Central memory CD4-positive, alpha-beta T cell (primary cell): ENCODE data around the gene ANP32B.

Source experiments
- DNase-seq: peaks from one replicate; pipeline ENCODE4 v3.0.0; 2022

Gene ANP32B

DNA sequence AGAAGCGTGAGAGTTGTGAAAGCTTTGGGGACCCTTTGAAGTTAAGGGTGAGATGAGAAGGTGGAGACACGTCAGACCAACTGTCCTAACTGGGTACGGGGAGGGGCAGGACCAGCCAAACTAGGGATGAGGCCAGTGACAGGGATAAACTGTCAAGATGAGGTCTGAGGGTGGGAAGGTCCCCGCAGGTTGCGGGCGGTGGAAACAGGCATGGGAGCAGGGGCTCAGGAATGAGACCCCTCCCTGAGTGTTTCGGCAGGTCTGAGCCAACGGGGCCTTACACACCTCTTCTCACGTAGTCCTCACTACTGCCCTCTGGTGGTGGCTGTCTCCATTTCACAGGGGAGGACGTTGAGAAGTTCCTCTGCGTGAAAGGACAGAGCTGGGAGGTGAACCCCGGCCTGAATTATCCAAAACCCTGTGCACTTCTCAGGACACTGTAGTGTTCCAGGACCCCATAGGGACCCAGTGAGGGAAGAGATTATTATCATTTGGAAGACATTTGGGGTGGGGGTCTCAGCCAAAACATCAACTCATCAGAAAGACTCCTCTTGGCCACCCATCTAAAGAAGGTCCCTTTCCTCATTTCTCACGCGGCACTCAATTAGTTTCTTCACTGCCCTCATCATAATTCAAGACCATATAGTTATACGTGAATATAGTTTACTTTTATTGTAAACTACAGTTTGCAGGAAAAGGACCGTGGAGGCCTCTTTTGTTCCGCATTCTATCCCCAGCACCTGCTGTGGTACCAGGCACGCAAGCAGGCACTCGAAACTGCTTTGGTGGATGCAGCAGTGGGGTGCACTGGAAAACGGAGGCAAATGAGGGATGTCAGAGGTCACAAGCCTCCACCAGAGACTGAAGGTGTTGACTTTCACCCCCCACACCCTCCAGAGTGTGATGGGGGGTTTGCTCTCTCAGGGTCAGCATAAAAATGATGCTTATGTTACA, 51.7 kb downstream of the ANP32B start:
- DNase-seq: peak; percentile 80

DNA sequence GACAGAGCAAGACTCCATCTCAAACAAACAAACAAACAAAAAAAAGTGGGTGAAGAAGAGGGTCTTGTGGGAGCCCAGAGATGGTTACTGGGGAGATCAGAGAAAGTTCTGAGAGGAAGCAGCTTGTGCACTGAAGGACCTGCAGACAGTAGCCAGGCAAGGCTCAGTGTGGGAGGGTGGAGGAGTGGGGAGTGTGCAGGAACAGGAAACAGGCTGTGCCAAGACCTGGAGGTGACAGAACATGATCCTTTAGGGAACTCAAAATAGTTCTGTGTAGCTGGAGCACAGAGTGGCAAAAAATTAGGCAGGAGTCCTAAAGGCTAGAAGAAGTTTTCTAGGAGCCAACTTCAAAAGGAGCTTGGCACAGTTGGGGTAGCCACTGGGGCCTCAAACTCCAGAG, 54.2 kb downstream of the ANP32B start:
- no peak for DNase-seq

- DNase-seq: no peak
Measured at GRCh38 chr9:98038958-98039357, 55.8 kb downstream of the ANP32B start.

DNA sequence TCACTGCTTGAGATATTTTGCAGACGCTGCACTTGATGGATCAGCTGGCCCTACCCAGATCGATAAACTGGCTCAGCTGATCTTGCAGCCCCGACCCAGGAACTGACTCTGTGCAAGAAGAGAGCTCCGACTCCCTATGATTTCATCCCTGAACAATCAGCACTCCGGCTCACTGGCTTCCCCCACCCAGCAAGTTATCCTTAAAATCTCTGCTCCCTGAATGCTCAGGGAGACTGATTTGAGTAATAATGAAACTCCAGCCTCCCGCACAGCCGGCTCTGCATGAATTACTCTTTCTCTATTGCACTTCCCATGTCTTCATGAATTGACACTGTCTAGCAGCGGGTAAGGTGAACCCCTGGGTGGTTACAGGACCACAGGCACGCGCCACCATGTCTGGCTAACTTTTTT, 56.5 kb downstream of the ANP32B start:
- DNase-seq: no peak

DNA sequence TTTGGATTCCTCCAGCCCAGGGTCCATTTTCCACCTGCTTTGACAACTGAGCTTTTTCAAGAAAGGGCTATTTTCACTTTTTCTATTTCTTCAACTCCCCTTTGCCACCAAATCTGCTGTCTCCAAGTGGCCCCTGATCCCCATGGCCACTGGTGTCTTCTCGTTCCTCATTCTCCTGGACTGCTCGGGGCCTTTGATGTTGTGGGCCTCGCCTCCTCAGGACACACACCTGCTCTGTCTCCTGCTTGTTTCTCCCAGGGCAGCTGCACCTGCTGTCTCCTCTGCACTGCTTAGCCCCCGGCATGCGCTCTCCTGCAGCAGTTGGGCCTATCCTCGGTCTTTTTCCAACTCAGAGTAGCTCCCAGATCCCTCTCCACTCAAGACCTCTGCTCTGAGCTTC, 57.1 kb downstream of the ANP32B start:
- no peak for DNase-seq

GRCh38 chr9:98043915-98044314, 60.8 kb downstream of the ANP32B start:
- no peak for DNase-seq

- DNase-seq: peak; percentile 73
Measured at GRCh38 chr9:98045234-98046179, 62.4 kb downstream of the ANP32B start.

DNA sequence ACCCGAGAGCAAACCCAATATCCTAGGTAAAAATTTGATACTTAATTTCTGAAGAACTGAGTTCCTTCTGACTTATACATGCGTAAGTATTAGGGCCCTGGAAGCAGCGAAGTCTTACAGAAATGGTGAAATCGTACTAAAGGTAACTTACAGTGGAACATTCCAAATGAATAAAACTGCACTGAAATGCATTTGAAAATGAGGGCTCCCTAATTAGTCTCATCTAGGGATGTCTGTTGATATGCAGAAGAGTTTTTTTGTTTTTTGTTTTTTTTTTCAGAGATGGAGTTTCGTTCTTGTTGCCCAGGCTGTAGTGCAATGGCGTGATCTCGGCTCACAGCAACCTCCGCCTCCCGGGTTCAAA, 63.0 kb downstream of the ANP32B start:
- no peak for DNase-seq

DNA sequence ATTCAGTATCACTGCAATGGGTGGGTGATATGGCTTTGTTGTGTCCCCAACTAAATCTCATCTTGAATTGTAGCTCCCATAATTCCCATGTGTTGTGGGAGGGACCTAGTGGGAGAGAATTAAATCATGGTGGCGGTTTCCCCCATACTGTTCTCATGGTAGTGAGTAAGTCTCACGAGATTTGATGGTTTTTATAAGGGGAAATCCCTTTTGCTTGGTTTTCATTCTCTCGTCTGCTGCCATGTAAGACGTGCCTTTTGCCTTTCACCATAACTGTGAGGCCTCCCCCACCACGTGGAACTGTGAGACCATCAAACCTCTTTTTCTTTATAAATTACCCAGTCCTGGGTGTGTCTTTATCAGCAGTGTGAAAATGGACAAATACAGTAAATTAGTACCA, 63.9 kb downstream of the ANP32B start:
- DNase-seq: no peak

DNA sequence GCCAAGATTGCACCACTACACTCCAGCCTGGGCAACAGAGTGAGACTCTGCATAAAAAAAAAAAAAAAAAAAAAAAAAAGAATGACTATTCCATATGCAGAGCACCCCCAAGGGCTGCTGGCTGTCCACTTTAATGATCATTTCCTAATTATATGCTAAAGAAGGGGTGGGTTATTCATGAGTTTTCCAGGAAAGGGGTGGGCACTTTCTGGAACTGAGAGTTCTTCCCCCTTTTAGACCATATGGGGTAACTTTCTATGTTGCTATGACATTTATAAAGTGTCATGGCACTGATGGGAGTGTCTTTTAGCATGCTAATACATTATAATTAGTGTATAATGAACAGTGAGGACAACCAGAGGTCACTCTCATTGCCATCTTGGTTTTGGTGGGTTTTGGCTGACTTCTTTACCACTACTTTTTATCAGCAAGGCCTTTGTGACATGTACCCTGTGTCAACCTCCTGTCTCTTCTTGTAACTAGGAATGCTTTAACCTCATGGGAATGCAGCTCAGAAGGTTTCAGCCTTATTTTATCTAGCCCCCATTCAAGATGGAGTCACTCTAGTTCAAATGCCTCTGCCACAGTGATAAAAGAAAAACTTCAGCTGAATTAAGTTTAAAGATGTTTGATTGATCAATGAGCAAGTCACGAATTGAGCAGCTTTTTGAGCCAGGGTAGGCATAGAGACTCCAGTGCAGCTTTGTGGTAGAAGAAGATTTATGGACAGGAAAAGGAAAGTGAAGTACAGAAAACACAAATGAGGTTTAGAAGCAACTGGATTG, 66.3 kb downstream of the ANP32B start:
- DNase-seq: no peak

DNA sequence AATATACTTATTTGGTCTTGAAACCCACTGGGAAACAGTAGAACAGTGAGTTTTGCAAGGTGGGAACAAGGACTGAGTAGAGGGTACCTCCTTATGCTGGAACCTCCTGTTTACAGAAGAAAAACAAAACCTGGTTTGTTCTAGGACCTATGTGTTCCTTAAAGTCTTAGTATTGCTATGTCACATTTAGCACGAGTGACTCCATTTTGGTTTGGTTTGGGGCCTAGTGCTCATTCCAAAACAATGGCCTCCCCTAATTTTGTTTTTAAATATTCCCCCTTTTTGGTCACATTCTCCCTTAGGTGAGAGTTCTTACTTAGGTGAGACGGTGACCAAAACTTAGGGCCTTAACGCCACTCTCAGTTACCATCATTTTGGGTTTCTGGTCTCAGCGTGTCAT, 67.2 kb downstream of the ANP32B start:
- DNase-seq: no peak

- no peak for DNase-seq
Measured at GRCh38 chr9:98054376-98054951, 71.3 kb downstream of the ANP32B start.

DNA sequence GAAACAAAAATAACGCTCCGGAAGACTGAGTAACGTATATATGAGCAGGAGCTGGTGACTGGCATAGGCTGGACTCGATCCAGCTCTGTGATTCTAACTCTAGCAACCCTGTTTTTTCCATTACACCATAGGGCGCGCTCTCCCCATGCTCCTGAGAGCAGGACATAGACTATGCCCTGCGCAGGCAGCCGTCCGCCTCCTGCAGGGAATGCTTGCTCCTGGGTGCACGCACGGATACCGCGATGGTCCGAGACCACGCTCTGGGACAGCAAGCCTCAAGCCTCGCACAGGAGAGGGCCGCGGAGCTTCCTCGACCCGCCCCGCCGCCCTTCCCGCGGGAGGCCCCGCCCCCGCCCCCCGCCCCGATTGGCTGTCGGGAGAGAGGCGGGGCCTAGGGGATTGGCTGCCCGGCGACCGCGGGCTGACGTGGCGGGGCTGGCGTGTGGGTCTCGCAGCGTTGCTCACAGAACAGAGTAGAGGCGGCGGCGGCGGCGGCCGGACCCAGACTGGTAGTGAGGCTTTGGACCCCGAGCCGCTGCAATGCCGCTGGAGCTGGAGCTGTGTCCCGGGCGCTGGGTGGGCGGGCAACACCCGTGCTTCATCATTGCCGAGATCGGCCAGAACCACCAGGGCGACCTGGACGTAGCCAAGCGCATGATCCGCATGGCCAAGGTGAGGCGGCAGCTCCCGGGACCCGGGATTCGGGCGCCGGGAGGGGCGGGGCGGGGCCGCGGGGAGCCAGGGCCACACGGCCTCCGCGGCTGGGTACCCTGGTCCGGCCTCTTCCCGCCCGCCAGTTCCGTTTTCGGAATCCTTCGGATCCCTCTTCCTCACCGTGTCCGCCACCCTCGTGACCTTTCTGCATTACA, 73.4 kb downstream of the ANP32B start, which contains the start of gene NANS:
NANS (plus strand) TSS at position 464 of the 869 bp plus-strand sequence; CDS start at position 541, 77 bp downstream.
- peak; percentile 87 for DNase-seq

- no peak for DNase-seq
Measured at GRCh38 chr9:98057138-98057799, 74.1 kb downstream of the ANP32B start.

DNA sequence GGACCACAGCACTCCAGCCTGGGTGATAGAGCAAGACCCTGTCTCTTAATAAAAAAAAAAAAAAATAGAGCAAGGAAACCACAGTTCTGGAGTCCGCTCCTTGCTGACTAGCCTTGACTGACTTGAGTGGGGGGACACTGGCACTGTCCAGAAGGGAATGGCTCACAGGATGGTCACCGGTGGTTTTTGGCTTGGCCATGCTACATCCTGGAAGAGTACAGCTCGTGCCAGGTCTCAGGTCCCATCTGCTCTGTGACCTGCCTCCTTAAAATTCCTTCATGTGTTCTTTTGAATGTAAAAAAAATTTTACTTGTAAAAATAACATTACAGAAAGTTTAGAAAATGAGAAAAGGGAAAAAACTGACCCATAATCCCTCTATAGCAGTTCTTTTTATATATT, 79.0 kb downstream of the ANP32B start:
- no peak for DNase-seq

DNA sequence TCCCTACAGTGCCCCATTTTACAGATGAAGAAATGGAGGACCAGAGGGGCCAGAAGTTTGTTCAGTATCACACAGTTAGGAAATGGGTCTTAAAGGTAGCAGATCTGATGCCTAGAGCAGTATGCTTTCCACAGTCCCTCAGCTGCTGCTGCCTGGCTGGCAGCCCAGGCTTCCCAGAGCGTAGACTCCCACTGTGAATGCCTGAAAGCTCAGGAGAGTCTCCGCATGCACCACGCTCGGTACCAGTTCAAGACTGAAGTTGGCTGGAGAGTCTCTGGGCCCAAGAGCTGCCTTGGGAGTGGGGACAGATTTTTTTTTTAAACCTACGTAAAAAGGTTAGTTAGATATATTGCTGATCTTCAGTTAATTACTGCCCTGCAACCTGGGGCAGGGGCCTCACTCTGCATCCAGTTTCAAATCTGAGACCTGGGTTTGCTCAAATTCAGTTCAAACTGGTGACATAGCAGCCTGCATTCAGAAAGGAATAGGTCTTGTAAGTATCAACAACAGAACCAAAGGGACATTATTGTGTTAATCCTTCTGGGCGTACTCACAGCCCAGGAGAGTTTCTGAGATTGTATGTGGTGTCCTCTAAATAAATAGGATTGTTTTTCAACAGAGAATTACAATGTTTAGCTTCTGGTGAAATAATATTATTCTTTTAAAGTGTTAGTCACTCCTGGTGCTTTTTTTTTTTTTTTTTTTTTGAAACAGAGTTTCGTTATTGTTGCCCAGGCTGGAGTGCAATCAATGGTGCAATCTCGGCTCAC, 81.7 kb downstream of the ANP32B start:
- DNase-seq: no peak
